Amniotic stem cell (primary cell): ENCODE results near the gene IL2RA.
"Not testable (repeated sequence)": the region's sequence is repeated elsewhere in the genome, so short reads cannot be mapped to it uniquely, and the experiment has no call there.

ENCODE experiments used
- DNase-seq: peaks from one replicate; lab custom pipeline; 2025; lab: John Stamatoyannopoulos, UW

The IL2RA gene

DNA sequence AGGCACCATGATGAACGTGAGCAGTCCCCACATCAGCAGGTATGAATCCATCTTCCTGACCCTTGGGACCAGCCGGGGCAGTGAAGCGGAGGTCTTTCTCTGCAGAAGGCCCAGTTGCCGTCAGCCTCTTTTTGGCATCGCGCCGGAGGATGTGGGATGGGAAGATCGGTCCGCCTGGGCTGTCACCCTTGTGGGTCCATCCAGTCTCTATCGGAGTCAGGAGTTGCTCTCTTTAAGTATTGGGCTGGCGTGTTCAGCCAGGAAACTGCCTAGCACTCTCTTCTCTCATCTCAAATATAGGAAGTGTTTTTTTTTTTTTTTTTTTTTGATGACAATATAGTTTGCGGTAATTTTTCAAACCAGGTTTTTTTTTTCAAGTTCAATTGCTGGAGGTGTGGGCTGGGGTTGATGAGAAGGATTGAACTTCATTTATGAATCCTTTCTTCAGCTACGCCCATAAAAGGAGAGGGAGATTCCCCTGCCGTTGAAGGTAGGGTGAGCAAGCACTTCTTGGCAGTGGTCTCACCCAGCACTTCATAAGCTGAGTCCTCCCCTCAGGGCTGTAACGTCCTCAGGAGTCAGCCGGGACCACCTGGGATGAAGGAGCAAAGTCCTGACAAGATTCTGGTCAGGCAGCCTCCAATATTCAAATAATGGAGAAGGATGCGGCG, at the start of gene IL2RA:
Gene IL2RA (minus strand): TSS at position 267 of the 671 bp plus-strand sequence. CDS start 216 bp downstream, at position 51.
- no peak for DNase-seq

GRCh38 chr10:6110136-6110535, 48.0 kb upstream of the IL2RA start:
- no peak for DNase-seq

GRCh38 chr10:6109444-6109775, 47.2 kb upstream of the IL2RA start:
- DNase-seq: no peak

GRCh38 chr10:6108631-6109443, 46.7 kb upstream of the IL2RA start:
- DNase-seq: peak; percentile 21

DNA sequence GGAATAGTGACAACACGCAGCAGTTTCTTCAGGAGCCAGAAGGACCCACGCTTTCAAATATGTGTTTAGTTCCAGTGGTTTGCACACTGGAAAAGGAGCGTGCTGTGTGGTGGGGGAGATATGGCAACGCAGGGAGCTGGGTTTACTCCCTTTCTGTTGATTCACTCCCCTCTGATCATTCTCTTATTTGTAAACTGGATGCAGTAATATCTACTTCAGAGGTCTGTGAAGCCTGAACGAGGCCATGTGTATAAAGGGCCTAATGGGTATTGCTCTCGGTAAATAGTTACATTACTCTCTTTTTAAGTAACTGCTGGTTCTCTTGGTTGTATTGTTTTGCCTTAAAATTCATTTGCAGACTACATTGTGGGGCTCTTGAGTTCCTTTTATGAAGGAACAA, 45.9 kb upstream of the IL2RA start:
- no peak for DNase-seq

DNA sequence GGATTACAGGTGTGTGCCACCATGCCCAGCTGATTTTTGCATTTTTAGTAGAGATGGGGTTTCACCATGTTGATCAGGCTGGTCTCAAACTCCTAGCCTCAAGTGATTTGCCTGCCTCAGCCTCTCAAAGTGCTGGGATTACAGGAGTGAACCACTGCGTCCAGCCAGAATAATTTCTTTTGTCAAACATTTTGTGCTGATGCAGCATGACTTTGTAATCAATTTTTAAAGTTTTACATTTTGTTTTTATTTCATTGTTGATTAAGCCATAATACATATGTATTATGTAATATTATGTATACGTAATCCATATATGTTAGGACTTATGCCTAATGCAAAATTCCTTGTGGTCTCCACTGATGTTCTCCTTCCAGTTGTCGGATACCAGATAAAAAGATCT, 45.4 kb upstream of the IL2RA start:
- DNase-seq: not testable (repeated sequence)

DNA sequence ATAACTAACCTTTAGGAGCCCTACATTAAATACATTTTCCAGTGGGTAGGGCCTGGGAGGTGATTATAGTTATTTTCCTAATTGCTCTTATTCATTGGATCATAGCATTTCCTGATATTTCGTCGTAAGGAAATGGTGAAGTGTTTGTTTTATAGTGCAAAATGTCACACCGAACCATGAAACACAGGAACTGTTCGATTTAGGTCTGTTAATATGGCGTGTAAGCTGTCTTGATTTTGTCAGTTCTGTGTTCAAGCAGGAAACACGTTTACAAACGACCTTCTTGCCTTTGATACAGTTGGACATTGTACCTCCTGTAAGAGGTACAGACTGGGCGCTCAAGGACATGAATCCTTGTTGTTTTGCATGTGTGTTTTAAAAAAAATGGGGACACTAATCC, 41.4 kb upstream of the IL2RA start:
- DNase-seq: no peak

DNA sequence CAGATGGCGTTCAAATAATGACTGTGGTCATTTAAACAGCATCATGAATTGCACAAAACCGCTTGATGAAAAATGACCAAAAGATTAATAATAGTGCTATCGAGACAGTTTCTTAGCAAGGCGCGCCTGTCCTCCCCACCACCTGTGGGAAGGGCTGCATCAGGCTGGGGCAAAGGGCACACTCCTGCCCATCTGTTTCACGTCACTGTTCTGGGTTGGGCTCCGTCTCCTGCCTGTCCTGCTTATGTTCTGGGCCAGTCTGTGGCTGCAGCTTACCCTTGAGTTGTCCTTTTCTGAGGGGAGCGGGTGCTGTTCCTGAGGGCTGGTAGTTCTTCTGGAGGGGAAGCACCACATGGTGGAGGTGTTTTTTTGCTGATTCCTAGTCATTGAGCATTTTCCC, 40.0 kb upstream of the IL2RA start:
- DNase-seq: no peak

- no peak for DNase-seq
Measured at GRCh38 chr10:6101181-6101580, 39.0 kb upstream of the IL2RA start.

DNA sequence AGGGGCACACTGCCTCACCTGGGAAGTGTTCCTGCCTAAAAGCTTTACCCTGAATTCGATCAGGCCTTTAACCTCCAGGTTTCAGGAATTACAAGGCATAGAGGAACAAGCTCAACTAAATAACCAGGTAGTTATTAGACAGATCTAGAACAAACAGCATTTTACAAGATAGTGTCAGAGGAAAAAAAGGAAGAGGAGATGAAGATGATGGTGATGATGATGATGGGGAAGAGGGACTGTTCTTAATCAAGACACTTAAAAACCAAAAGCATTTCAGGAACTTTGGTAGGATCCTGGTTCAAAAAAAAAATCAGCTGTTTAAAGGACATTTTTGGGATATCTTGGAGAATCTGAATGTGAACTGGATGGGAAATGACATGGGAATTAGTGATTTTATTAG, 38.2 kb upstream of the IL2RA start:
- no peak for DNase-seq

DNA sequence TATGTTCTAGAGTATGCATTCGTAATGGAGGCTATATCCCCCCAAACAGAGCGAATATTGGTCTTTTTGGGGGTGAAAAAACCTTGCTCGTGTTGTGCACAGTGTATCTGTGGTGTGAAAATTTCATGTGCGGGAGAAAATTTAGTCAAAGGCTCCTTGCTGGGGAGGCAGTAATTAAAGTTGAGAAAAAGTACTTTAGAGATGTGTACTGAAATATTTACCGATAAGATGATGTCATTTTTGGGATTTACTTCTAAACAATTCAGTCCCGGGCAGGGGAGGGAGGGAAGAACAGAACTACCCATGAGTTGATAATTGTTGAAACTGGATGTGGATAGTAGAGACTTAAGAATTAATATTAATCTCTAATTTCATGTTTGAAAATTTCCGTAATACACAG, 36.0 kb upstream of the IL2RA start:
- DNase-seq: no peak

DNA sequence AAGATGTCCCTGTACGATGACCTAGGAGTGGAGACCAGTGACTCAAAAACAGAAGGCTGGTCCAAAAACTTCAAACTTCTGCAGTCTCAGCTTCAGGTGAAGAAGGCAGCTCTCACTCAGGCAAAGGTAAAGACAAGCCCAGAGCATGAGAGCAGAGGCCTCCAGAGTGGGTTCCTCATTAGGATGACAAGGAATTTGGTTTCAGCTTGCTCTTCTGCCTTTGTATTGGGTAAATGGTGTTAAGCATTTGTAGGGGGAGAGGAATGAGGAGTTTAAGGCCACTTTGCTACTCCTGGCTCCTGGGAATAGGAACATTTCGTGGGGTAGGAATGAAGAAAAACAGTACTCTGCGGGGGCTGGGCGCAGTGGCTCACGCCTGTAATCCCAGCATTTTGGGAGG, 34.9 kb upstream of the IL2RA start:
- no peak for DNase-seq

DNA sequence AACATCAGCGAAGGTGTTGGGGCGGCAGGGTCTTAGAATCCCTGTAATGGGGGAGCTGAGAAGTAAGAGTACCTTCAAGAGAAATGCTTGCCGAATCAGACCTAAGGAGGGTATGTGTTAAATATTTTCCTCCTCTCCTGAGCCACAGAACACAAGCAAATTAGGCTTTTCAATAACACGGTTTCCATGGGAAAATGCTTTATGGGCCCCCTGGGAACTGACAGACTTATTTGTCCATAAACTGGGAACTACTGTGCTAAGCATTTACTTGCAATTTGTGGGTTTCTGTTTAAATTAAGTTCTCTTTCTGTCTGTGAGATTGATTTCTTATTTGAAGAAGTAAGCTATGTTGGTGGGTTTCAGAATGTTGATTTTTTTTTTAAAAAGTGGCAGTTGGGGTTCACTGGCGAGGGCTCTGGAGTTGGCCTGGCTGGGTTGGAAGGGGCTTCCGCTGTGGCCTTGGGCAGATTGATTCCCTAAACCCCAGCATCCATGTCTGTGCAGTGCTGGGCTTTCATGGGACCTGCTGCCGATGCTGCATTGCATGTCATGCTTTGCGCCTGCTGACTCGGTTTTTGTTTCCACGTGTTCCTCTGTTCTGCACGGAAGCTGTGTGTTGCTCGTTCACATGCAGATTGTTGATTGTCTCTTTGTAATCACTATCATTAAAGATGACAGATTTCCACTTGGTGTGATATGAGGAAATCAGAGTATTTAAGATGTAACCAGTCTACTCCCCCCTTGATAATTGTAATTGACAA, 33.8 kb upstream of the IL2RA start:
- DNase-seq: no peak

- DNase-seq: no peak
Measured at GRCh38 chr10:6092731-6093130, 30.6 kb upstream of the IL2RA start.

DNA sequence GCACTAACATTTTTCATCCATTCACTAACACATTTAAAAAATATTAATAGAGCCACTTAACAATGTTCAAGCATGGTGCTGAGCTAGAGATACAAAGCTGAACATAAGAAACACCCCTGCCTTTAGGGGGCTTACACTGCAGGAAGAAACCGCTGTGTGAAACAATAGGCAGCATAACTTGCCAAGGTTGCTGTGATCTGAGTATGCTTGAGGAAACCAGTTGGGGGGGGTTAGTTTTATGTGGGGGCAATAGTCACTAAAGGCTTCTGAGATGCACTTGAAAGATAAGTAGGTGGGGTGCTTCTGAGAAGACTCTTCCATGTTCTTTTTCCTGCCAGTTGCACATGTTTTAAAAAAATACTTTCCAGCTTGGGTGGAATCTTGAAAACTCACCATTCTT, 29.5 kb upstream of the IL2RA start:
- DNase-seq: no peak

DNA sequence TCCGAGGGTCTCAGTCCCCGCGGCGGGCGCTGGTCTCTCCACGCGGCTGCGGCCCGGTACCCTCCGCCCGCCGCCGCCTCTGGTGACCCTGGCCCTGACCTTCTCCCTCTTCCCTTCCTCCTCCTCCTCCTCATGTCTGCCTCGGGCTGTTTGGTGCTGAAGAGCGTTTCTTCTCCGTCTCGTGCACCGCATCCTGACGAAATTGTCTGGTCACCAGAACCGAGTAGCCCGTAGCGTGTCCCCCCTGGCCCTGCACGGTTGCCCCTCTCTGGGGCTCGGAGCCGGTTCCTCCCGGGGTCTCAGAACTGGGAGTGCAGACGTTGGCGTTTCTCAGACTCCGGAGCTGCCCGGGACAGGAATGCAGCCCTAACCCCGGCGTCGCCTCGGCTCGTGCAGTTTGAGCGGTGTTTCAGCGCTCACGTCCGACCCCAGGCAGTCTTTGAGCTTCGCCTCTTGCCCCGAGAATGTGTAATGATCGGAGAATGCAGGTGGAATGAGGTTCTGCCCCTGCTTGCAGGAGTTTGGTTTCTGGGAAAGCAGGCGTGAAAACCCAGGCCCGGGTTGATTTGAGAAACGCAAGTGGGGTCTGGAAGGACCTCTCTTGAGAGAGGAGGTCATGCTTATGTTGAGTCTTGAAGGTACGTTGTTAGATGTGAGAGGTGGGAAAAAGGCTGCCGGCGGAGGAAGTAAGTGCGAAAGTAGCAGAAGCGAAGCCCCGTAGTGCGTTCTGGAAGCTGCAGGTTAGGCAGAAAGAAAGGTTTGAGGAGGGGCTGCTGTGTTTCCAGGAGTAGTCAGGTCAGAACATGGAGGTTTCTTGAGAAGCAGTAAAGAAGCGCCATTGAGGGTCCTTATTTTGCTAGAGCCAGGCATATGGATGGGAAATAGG, 27.4 kb upstream of the IL2RA start:
- no peak for DNase-seq

- DNase-seq: peak; percentile 57
Measured at GRCh38 chr10:6088721-6089333, 26.7 kb upstream of the IL2RA start, which contains the start of gene RBM17. Gene RBM17 (plus strand): TSS chr10:6089034. CDS start chr10:6097066, 8,032 bp downstream.

- peak; percentile 74 for DNase-seq
Measured at GRCh38 chr10:6086375-6087233, 24.4 kb upstream of the IL2RA start.

DNA sequence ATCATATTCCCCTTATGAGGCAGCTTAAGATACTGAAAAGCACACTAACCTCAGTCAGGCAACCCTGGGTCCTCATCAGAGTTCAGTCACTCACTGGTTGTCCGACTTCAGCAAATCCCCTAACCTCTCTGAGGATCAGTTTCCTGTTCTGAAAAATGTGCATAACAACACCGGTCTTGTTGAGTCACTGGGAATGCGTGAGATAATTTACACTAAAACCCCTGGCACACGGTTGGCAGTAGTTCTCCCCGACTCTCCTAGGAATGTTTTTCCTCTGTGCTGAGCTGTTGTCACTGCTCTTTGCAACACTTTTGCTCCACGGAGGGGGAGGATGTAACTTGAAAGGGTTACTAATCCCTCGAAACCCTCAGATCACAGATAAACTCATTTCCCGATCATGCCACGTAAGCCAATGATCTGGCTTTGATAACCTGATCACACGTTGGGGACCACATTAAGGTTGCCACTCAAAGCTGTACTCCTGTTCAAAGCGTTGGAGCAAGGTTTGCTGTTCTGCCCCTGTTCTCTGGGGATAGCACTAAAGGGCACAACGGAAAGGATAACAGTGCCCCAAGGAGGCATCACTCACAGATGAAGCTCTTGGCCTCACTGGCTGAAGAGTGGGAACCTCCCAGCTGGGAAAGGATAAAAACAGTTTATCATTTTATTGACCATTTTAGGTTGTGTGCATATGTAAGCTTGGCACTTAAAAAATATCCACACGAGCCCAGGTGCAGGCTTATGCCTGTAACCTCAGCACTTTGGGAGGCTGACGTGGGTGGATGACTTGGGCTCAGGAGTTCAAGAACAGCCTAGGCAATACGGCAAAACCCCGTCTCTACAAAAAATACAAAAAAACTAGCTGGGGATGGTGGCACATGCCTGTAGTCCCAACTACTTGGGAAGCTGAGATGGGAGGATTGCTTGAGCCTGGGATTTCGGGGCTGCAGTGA, 21.6 kb upstream of the IL2RA start:
- no peak for DNase-seq
